Peyer's patch (tissue), 4 donors: ENCODE measurements around the gene MRPL51. TPM values are rescaled to one million over a fixed set of nuclear protein-coding genes. Genes with fewer than 3 reads are reported as not detected.
A peak's percentile ranks its signal among the peaks of the same experiment; 100 is the strongest.

Source experiments
- DNase-seq, 3 donors: peaks; one replicate each; pipeline ENCODE4 v3.0.0-alpha.2; 2017 to 2019
- H3K27ac ChIP-seq, 4 donors: fragments of 200-600 bp; sonication (generic); one replicate each; pipeline ENCODE4 v1.5.1; 2016 to 2019
- H3K27me3 ChIP-seq, 2 donors: fragments of 200-600 bp; sonication (generic); one replicate each; pipeline ENCODE4 v1.5.1; 2019
- H3K36me3 ChIP-seq, 3 donors: fragments of 200-600 bp; sonication (generic); one replicate each; pipeline ENCODE4 v1.5.1; 2016 to 2019
- H3K4me1 ChIP-seq, 4 donors: fragments of 200-600 bp; sonication (generic); one replicate each; pipeline ENCODE4 v1.5.1; 2016 to 2019
- H3K4me3 ChIP-seq, 4 donors: fragments of 200-600 bp; sonication (generic); 1 replicate in 3 of 4; 2 replicates in 1 of 4; pipeline ENCODE4 v1.5.1; 2016 to 2019; ENCODE audit warnings: mild to moderate bottlenecking in 1 of 4
- H3K9me3 ChIP-seq, 4 donors: fragments of 200-600 bp; sonication (generic); one replicate each; pipeline ENCODE4 v1.5.1; 2016 to 2019; ENCODE audit warnings: mild to moderate bottlenecking in 1 of 4
- POLR2A ChIP-seq, 2 donors: fragments of 450-650 bp; IDR thresholded peaks; one replicate each; pipeline ENCODE4 v1.5.1; 2017; ENCODE audit warnings: antibody characterized with exemption in 2 of 2, mild to moderate bottlenecking in 2 of 2, moderate library complexity in 2 of 2
- total RNA-seq, 4 donors: library from RNA; depleted of rRNA; stranded (reverse); fragments of >200 nt; gene quantifications; one replicate each; pipeline ENCODE4 v1.1.0, GENCODE V29; 2016
- TF ChIP-seq, protein P1 (sequence below), 6 experiments: fragments of 450-650 bp in 4 of 6; fragments of 200-600 bp in 2 of 6; sonication (generic) in 1 of 6; IDR thresholded peaks; one replicate each; pipeline ENCODE4 v1.5.1; 2017 to 2019; ENCODE audit warnings: antibody characterized with exemption in 6 of 6, mild to moderate bottlenecking in 3 of 6, moderate library complexity in 1 of 6

Gene MRPL51
- total RNA-seq, 4 donors from 2014 or later, result 23.5 to 71.8 (median 61.6) TPM

DNA sequence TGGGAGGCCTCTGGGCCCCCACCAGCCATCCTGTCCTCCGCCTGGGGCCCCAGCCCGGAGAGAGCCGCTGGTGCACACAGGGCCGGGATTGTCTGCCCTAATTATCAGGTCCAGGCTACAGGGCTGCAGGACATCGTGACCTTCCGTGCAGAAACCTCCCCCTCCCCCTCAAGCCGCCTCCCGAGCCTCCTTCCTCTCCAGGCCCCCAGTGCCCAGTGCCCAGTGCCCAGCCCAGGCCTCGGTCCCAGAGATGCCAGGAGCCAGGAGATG is 40.5 kb upstream of the MRPL51 start:
- Histone ChIP-seq H3K27me3 (no peaks in the 10 kb centered on the region), H3K4me1 (peaks cover 4 to 57% (median 25%) of the 10 kb centered on the region in 4 donors), H3K27ac (peak overlapping the region; percentile 97 to 98 (median 98)), H3K9me3 (no peaks in the 10 kb centered on the region), H3K4me3 (peak overlapping the region; percentile 67 to 96 (median 80)), H3K36me3 (peaks cover 0 to 58% (median 0%) of the 10 kb centered on the region in 3 donors)
- no peak for TF ChIP-seq POLR2A (IDR thresholded peaks at IDR 0.05)
- TF ChIP-seq, protein P1, sequence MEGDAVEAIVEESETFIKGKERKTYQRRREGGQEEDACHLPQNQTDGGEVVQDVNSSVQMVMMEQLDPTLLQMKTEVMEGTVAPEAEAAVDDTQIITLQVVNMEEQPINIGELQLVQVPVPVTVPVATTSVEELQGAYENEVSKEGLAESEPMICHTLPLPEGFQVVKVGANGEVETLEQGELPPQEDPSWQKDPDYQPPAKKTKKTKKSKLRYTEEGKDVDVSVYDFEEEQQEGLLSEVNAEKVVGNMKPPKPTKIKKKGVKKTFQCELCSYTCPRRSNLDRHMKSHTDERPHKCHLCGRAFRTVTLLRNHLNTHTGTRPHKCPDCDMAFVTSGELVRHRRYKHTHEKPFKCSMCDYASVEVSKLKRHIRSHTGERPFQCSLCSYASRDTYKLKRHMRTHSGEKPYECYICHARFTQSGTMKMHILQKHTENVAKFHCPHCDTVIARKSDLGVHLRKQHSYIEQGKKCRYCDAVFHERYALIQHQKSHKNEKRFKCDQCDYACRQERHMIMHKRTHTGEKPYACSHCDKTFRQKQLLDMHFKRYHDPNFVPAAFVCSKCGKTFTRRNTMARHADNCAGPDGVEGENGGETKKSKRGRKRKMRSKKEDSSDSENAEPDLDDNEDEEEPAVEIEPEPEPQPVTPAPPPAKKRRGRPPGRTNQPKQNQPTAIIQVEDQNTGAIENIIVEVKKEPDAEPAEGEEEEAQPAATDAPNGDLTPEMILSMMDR (IDR thresholded peaks at IDR 0.05), result no peak
- DNase-seq, result peak in 2 of 3 donors; percentile 41 to 70

DNA sequence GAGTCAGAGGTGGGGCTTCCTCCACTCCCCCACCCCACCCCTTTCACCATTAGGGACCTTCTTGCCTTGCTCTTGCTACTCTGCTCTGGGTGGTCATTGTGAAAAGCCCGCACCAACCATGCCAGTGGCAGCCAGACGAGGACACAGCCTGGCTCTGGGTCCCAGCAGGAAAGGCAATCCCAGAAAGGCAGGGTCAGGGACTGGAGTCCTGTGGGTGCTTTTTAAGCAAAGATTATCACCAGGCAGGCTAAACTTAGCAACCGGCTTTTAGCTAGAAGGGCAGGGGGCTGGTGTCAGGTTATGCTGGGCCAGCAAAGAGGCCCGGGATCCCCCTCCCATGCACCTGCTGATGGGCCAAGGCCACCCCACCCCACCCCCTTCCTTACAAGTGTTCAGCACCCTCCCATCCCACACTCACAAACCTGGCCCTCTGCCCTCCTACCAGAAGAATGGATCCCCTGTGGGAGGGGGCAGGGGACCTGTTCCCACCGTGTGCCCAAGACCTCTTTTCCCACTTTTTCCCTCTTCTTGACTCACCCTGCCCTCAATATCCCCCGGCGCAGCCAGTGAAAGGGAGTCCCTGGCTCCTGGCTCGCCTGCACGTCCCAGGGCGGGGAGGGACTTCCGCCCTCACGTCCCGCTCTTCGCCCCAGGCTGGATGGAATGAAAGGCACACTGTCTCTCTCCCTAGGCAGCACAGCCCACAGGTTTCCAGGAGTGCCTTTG is 40.0 kb upstream of the MRPL51 start:
- DNase-seq, result peak; percentile 62 to 84 (median 83)
- Histone ChIP-seq H3K4me3 (peak overlapping the region; percentile 67 to 96 (median 80)), H3K27me3 (no peaks in the 10 kb centered on the region), H3K4me1 (peaks cover 4 to 53% (median 24%) of the 10 kb centered on the region in 4 donors), H3K9me3 (no peaks in the 10 kb centered on the region), H3K27ac (peak overlapping the region; percentile 97 to 98 (median 98)), H3K36me3 (peaks cover 0 to 58% (median 0%) of the 10 kb centered on the region in 3 donors)
- TF ChIP-seq, protein P1 (IDR thresholded peaks at IDR 0.05), result no peak
- TF ChIP-seq POLR2A (IDR thresholded peaks at IDR 0.05), result peak; percentile 28 to 31

DNA sequence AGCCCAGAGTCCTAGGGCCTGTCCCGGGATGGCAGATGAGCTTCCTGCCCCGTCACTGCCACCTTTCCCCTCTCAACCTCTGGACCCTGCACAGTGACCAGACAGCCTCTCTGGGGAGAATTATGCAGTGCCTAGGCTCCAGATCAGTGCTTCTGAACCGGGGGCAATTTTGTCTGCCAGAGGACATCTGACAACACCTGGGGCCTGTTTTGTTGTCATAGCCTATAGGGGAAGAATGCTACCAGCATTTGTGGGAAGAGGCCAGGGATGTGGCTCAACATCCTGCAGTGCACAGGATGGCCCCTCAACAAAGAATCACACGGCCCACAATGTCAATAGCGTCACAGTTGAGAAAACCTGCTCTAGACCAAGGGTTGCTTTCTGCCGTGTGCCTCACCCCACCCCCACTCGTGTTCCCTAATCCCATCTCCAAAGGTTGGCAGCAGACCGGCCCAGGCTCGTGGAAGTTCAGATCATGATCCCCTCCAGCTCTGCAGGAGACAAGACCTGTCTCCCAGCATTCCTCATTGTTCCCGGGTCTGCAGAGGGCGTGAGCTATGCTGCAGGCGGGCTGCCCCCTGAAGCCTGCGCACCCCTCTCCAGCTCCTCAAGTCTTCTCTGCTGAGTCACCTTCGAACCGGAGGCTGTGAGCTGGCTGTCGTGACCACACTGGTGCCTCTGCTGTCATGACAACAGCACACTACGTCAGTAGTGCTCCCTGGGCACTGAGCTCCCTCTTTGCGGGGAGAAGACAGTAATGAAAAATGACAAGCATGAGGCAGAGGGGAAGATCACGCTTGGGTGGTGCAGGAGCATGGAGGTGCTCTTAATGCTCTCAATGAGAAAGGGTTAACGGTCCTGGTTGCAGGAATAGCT is 39.2 kb upstream of the MRPL51 start:
- Histone ChIP-seq H3K27ac (peak overlapping the region; percentile 97 to 98 (median 98)), H3K4me3 (peak overlapping the region in 3 of 4 donors; percentile 67 to 91 (median 70)), H3K4me1 (peaks cover 4 to 45% (median 21%) of the 10 kb centered on the region in 4 donors), H3K36me3 (peaks cover 0 to 58% (median 0%) of the 10 kb centered on the region in 3 donors), H3K27me3 (no peaks in the 10 kb centered on the region), H3K9me3 (no peaks in the 10 kb centered on the region)
- DNase-seq, result peak; percentile 63 to 86 (median 66)
- TF ChIP-seq, protein P1 (IDR thresholded peaks at IDR 0.05), result no peak
- TF ChIP-seq POLR2A (IDR thresholded peaks at IDR 0.05), result no peak

DNA sequence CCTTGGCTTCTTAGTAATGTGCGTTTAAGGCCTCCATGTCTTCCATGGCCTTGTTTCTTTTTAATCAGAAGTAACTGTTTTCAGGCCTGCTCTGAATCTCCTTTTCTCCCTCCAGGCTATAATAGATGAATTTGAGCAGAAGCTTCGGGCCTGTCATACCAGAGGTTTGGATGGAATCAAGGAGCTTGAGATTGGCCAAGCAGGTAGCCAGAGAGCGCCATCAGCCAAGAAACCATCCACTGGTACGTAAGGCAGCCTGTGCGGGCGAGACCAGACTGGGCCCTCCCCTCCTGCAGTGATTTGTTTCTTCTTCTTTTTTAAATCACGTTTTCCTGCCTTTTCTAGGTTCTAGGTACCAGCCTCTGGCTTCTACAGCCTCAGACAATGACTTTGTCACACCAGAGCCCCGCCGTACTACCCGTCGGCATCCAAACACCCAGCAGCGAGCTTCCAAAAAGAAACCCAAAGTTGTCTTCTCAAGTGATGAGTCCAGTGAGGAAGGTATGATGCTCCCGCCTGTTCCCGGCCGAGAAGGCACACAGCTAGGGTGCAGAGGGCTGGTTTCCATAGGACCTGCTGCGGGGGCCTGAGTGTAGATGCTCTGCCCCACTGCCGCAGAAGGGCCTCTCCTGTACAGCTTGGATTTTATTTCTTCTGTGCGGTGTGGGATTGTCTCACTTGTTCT is 37.7 kb upstream of the MRPL51 start:
- Histone ChIP-seq H3K4me1 (peaks cover 4 to 29% (median 15%) of the 10 kb centered on the region in 4 donors), H3K4me3 (no peak overlapping the region)

DNA sequence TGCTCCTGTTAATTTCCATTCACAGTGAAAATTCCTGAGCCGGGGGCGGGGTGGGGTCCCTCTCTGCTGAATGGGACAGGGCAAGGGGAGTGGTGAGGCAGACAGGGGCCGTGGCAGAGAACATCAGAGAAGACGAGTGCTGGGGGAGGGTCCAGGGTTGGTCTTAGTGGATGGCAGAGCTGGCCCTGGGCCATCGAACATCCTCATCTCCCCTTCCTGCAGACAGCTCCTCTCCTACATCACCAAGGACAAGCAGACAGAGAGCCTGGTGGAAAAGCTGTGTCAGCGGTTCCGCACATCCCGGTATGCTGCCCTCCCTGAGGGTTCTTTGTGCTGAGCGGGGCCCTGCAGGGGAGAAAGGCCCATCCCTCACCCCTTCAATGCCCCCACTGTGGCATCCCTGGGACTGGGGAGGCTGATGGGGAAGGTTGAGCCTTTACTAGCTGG is 36.3 kb upstream of the MRPL51 start:
- Histone ChIP-seq H3K36me3 (peaks cover 0 to 72% (median 3%) of the 10 kb centered on the region in 3 donors), H3K27me3 (no peaks in the 10 kb centered on the region), H3K27ac (no peak overlapping the region), H3K4me1 (peaks cover 4 to 25% (median 11%) of the 10 kb centered on the region in 4 donors), H3K9me3 (no peaks in the 10 kb centered on the region), H3K4me3 (no peak overlapping the region)
- no peak for DNase-seq
- TF ChIP-seq, protein P1 (IDR thresholded peaks at IDR 0.05), result no peak
- TF ChIP-seq POLR2A (IDR thresholded peaks at IDR 0.05), result no peak

More for the DNA sequence above, 37.7 kb upstream of the MRPL51 start:
- TF ChIP-seq, protein P1 (IDR thresholded peaks at IDR 0.05), result no peak
- TF ChIP-seq POLR2A (IDR thresholded peaks at IDR 0.05), result no peak
- H3K27me3 ChIP-seq, result no peaks in the 10 kb centered on the region
- no peak overlapping the region for H3K27ac ChIP-seq
- no peaks in the 10 kb centered on the region for H3K9me3 ChIP-seq
- no peak for DNase-seq
- peaks cover 0 to 58% (median 3%) of the 10 kb centered on the region in 3 donors for H3K36me3 ChIP-seq
